ENCODE results near the gene XPNPEP2.

Gene XPNPEP2

GRCh38 chrX:129784371-129784770, 45.6 kb downstream of the XPNPEP2 start:
- no peaks in the 10 kb centered on the region for H3K9me3 ChIP-seq
- H3K4me1 ChIP-seq, result no peaks in the 10 kb centered on the region
- DNase-seq, result no peak
- H3K27me3 ChIP-seq, result no peaks in the 10 kb centered on the region
- TF ChIP-seq CTCF (IDR thresholded peaks at IDR 0.05), result no peak
- H3K27ac ChIP-seq, result no peak overlapping the region
- H3K4me3 ChIP-seq, result no peak overlapping the region
- no peaks in the 10 kb centered on the region for H3K36me3 ChIP-seq
- intact Hi-C loops (cut with DNase I; ENCODE audit: low total_unique reads), result no loop called here

GRCh38 chrX:129785160-129785947, 46.6 kb downstream of the XPNPEP2 start:
- intact Hi-C loops (cut with DNase I; ENCODE audit: low total_unique reads), result no loop called here
- no peaks in the 10 kb centered on the region for H3K27me3 ChIP-seq
- no peak overlapping the region for H3K4me3 ChIP-seq
- no peak for DNase-seq
- no peaks in the 10 kb centered on the region for H3K9me3 ChIP-seq
- H3K27ac ChIP-seq, result no peak overlapping the region
- no peaks in the 10 kb centered on the region for H3K4me1 ChIP-seq
- H3K36me3 ChIP-seq, result no peaks in the 10 kb centered on the region
- TF ChIP-seq CTCF (IDR thresholded peaks at IDR 0.05), result no peak

- intact Hi-C loops (cut with DNase I; ENCODE audit: low total_unique reads), result no loop called here
- Histone ChIP-seq H3K4me1 (no peaks in the 10 kb centered on the region), H3K4me3 (no peak overlapping the region), H3K36me3 (no peaks in the 10 kb centered on the region), H3K9me3 (no peaks in the 10 kb centered on the region), H3K27ac (no peak overlapping the region), H3K27me3 (no peaks in the 10 kb centered on the region)
- no peak for DNase-seq
- no peak for TF ChIP-seq CTCF (IDR thresholded peaks at IDR 0.05)
Observed at GRCh38 chrX:129786210-129786651, 47.5 kb downstream of the XPNPEP2 start.

GRCh38 chrX:129787336-129788055, 48.7 kb downstream of the XPNPEP2 start:
- no peak for DNase-seq
- H3K9me3 ChIP-seq, result no peaks in the 10 kb centered on the region
- H3K36me3 ChIP-seq, result no peaks in the 10 kb centered on the region
- TF ChIP-seq CTCF (IDR thresholded peaks at IDR 0.05), result no peak
- no peaks in the 10 kb centered on the region for H3K27me3 ChIP-seq
- intact Hi-C loops (cut with DNase I; ENCODE audit: low total_unique reads), result no loop called here
- H3K4me3 ChIP-seq, result no peak overlapping the region
- no peaks in the 10 kb centered on the region for H3K4me1 ChIP-seq
- no peak overlapping the region for H3K27ac ChIP-seq

GRCh38 chrX:129788527-129788926, 49.7 kb downstream of the XPNPEP2 start:
- Histone ChIP-seq H3K9me3 (no peaks in the 10 kb centered on the region), H3K36me3 (no peaks in the 10 kb centered on the region), H3K27me3 (no peaks in the 10 kb centered on the region), H3K4me3 (no peak overlapping the region), H3K4me1 (no peaks in the 10 kb centered on the region), H3K27ac (no peak overlapping the region)
- no peak for DNase-seq
- intact Hi-C loops (cut with DNase I; ENCODE audit: low total_unique reads), result no loop called here
- TF ChIP-seq CTCF (IDR thresholded peaks at IDR 0.05), result no peak

Measured in tibial artery (tissue), 4 donors.